M059J (cell line): ENCODE measurements around the gene HMX2. TPM values are rescaled to one million over a fixed set of nuclear protein-coding genes. Genes with fewer than 3 reads are reported as not detected.

Experiments
- DNase-seq: peaks from one replicate; pipeline ENCODE4 v3.0.0-alpha.2; 2012; ENCODE audit warnings: low read depth
- total RNA-seq: library from RNA; depleted of rRNA; stranded (reverse); fragments of >200 nt; shearing (Covaris generic); gene quantifications from 2 replicates; pipeline ENCODE4 v1.2.3, GENCODE V29; 2014; rRNA removed

Gene HMX2, protein sequence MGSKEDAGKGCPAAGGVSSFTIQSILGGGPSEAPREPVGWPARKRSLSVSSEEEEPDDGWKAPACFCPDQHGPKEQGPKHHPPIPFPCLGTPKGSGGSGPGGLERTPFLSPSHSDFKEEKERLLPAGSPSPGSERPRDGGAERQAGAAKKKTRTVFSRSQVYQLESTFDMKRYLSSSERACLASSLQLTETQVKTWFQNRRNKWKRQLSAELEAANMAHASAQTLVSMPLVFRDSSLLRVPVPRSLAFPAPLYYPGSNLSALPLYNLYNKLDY
- 0.07 and 0.96 TPM in 2 replicates for total RNA-seq

DNA sequence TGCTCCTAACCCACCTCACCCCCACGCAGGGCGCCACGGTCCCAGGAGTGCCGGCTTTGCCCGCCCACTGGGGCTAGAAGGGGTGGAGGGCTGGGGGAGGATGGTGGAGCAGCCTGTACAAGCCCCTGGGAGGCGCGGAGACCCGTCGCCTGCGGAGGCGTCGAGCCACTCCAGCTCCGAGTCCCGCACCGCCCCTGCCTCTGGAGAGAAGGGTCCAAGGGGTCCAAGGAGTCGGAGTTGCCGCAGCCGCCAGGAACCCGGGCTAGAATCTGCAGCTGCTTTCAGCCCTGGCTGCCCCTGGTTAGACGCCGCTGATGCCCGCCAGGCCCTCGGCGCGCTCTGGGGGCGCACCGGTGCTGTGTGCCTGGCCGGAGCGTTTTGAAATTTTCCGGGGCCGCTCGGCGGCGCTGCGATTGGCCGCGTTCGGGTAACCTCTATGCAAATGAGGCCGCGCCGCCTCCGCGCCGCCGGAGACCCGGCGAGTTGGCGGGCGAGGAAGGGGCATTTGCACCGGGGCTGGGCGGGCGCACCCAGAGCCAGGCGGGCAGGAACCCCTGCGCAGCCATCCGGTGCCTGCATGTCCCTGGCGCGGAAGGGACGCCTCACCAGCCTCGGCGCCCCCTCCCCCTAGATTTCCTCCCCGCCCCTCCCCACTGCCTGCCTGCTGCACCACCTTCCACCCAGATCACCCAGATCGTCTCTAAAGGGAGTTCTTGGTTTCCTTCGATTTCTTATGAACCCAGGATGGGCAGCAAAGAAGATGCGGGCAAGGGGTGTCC lies at the start of gene HMX2:
Gene HMX2, plus strand, starts transcription at position 502 of the 779 bp plus-strand sequence. Its CDS starts 243 bp downstream, at position 745.
- peak; percentile 24 for DNase-seq

DNA sequence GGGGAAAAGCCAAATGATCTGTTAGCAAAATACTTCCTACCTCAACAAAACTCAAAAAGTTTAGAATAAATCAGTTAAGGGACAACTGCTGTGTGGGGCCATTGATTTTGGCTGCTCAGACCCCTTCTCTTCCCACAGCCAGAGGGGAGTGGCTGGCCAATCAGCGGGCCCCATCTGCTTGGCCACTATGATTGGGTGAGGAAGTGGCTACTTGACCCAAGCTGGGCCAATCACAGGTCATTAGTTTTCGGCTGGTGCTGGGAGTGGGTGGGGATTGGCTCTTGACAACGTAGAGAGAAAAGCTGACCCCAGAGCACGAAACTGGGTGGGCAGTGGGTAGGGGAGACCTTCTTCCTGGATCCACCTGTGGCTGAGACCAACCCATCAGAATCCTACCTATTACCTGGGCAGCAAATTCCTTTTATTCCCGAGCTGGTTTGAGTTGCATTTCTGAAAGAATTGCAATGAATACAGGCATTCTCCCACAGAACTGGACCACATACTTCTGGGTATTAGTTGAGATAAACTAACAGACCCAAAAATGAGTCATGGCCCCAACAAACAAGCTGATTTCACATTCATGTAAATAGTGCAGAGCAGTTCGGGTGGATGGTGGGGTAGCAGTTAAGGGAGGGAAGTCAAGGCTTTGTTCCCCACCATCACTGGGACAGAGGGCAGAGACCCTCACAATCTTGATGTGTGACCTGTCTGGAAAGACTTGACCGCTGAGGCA lies 47.7 kb upstream of the HMX2 start:
- DNase-seq: peak; percentile 39

DNA sequence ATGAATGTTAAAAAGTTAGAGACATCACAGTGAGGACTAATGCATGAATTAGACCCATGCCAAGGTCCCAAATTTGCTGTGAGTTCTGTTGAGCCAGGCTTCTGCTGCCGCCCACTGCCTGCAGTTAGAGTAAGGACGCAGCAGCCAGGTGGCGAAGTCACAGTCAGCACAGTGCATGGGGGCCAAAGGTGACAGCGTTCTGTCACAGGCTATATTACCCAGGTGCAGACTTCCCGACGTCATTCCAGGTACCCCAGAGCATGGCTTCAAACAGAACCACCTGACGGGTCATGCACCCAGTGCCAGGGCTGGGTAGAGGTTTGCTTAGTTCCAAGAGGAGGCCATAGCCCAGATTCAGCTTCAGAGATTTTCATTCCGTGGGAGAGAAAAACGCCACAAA lies 46.1 kb upstream of the HMX2 start:
- peak; percentile 3 for DNase-seq

DNA sequence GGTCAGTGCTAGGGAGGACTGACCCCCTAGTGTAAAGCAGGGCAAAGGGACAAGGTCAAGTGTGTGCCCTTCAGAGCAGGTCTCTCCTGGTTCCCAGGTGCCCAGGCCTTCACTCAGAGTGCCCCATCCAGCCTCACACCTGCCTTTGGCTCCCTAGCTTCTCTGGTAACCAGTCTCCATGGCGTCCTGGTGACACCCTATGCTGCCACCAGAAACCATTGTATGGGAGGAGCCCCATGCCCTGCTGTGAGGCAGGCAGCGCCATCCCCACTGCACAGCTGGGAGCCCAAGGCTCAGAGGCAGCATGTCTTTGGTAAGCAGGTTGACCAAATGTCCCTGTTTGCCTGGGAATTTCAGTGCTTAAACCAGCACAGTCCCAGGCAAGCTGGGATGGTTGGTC lies 45.3 kb upstream of the HMX2 start:
- no peak for DNase-seq

DNA sequence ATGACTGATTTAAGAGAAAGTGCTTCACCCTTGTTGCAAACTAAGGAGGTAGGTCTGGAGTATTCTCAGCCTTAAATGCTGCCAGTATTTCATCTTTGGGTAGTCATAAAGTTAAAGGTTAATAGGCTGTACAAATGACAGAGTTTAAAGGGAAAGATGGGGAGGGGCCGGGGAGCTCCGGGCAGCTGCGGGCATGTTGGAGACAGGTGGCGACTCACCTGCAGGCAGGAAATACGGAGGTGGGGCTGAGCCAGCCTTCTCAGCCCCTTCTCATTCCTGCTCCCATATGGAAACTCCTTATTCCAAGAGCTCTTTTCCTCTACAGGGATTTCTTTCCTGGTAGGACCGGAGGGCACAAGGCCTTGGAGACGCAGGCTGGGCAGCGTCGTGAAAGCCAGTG lies 44.0 kb upstream of the HMX2 start:
- no peak for DNase-seq

DNA sequence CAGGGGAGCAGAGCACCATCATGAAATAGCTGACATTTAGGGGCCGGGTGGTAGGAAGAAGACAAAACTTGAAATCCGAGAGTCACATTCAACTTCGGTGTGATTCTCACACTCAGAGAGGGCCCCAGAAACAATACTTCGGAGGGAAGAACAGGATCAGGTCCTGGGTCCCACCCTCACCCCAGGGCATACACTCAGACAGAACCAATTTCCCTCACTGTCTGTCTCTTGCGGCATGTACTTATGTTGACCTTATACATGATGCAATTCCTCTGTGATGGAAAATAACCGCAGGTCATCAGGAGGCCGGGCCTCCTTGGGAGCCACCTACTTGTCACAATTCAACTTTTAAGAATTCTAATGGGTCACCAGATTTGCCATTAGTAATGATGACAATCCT lies 38.5 kb upstream of the HMX2 start:
- peak; percentile 46 for DNase-seq

DNA sequence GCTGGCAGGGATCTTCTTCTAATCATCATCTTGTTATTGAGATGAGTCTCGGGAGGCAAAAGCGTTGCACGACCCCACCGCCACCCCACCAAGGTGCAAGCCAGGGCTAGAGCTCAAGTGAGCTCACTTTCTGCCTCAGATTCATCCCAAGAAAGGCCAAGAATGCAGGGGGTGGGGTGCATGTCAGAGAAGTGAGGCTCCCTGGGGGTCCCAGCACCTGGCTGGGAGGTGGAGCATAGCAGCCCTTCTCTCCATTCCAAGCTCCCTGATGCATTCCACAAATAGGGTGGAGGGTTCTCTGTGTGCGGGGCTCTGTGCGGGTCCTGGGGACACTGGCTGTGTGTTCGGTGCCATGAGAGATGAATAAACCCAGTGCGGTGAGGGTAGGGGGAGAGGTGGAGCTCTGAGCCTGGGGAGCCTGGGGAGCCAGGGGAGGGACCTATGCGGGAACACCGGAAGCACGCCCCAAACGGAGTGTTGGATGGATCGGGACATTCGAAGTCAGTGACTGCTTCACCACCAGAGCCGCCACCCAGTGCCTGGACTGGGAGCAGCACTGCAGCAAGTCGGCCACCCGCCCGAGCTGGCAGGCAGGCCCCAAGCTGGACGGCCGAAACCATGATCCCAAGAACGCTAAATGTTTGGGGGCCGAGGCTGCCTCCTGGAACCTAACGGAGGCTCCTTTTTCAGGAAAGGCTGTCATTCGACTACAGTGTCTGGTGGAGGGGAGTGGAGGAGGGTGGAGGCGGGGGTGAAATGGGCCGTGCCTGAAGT lies 30.1 kb upstream of the HMX2 start:
- no peak for DNase-seq

DNA sequence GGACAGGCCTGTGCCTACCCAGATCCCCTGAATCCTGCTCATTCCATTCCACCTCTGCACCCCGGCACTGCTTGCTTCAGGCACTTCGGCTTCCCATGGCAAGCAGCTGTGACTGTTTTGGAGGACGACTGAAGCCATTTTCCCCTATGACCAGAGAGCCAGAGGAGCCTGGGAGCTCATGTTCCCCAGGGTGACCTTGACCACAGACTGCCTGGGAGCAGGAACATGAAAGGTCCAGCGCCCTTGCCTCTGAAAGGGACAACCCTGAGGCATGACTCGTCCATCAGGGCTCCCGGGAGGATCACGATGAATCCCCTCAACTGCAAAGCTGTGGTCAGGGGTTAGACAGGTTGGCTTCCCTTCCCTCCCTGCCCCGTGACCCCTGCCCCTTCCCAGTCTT lies 28.9 kb upstream of the HMX2 start:
- no peak for DNase-seq

DNA sequence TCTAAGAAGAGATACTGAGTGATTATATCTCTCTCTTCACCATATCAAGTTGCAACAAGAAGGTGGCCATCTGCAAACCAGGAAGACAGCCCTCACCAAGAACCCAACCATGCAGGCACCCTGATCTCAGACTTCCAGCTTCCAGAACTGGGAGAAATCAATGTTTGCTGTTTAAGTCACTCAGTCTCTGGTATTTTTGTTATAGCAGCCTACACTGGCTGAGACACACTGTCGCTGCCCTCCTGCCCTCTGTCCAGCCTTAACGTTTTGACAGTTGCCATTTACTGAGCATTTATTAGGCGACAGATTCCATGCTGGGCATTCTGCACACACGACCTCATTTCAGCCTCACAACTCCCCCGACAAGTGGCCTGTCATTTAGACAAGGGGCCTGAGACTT lies 21.7 kb upstream of the HMX2 start:
- no peak for DNase-seq

DNA sequence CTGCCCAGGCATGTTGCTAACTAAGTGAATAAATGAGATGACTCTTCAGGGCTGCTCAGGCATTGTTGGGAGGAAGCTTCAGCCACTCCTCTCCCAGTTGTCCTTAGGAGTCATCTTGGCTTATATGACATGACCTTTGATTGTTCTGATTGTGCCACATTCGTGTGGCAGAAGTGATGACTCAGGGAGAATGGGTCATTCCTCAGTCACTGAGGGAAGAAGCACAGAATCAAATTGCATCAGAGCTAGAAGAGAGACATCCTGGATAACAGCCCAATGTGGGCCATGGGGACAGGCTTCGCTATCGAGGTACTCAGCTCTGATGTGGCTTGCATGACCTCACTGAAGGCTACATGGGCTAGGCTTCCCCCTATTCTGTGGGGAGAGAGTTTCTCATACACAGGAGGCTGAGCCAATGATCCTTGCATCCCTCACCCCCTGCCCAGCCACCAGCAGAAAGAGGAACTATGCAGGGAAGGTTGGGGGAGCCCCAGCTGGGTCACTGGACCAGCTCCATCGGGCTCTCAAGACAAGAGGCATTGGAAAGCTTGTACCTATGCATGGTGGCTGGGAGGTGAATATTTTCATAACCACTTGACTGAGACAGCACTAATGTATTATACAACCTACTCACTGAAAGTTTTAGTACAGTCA lies 18.2 kb upstream of the HMX2 start:
- DNase-seq: peak; percentile 57

DNA sequence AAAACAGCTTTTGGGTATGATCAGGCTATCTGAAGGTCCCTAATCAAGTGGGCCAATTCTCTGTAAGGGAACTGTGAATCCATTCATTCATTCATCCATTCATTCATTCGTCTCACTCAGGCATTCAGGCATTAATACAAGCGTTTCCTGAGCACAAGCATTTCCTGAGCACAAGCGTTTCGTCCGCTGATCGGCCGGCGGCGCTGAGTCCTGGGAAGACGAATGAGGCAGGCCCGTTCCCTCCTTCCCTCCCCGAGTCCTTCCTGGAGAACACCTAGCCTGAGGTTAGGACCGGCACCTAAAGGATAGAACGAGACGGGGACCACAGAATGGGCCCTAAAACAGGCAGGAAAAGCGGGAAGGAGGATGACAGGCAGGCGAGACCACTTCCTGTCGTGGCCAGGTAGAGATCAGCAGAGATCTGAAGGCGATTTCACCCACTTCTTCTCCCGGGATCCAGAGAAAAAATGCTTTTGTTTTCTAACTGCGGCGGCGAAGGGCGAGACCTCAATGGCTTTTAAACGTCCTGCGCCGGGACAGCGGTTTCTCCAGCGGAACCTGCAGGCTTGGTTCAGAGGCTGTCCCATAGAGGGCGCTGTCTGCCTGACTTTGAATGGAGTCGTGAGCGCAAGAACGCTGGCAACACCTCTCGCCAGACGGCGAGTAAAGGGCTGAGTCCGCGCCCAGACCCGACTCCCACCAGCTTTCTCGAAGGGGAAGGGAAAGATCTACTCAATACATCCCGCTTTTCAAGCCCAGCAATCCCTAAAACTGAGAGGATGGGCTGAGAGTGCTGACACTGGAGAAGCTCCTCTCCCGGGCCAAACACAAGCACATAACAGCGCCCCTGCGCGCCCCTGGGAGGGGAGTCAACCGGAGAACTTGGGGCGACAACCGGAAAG lies 15.1 kb upstream of the HMX2 start:
- DNase-seq: peak; percentile 76

DNA sequence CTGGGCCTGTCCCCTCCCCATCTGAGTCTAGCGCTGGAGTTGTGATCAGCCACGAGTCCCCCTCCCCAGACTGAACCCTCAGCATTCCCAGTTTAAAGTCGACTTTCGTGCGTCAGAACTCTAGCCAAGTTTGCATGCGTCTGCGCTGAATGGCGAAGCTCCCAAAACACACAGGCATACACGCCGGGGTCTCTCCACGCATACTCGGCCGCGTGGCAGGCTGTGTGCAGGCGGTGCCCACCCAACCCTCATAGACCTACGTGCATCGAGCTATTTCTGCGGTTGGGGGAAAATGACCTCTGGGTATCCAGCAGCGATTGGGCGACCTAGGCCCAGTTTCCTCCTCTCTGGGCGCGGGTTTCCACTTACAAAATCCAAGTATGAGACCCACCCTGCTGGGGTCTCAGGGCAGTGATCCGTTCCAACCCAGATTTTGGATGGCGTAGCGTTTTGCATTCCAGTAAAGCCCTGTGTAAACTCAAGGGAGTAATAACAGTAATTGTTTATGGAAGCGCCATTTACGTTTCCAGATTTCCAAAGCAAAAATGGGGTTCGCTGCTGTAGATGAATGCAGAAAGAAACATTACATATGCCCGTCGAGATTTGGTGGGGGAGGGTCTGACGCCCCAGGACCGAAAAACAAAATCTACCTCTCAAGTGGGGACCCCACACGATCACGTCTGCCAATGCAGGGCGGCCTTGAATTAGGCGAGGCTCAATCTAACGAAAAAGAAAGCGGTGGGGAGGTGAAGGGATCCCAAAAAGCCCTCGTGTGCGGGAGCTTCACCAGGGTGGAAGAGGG lies 14.2 kb upstream of the HMX2 start:
- no peak for DNase-seq

DNA sequence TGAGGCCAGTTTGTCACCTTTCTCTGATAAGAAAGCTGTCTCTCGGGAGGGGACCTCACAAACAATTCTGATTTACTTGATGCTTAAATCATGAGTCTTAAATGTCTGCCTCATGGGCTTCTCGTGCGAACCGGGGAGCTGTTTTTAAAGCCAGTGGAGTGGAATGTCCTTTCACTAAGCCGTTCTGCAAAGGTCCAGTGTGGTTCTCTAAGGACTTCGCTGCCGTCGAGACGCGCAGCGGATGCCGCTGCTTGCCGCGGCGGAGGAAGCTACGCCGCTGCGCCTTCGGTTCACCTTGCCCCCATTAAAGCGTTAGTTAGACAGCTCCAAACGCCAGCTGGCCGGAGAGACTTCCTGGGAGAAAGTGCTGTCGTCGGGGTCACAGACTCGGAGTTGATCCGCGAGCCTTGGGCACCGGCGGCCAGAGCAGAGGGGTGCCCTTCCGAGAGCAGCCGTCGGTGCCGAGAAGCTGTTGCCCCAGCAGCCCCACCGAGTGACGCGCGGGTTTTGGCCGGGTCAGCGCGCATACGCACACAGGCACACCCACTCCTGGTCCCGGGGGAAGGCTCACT lies 13.5 kb upstream of the HMX2 start:
- DNase-seq: no peak

DNA sequence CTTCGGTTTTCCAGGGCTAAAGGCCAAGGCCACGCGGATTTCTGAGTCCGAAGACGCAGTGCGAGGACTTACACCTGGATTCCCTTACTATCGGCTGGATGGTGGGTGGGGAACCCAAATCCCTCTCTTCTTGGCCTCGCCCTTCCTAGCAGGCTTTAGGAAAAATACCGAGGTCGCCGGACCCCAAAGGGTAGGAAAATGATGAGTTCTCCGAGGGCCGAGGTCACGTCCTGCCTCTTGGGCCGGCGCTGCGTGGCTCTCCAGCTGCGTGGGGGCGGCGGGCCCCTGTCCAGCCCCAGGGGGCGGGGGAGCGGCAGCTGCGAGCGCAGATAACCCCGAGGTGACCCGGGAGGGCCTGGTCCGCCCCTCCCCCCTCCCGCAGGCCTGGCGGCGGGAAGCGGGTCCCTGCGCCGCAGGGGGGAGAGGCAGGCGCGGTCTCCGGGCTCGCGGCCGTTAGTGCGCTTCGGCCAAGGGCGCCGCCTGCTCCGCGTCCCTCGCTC lies 13.0 kb upstream of the HMX2 start:
- DNase-seq: no peak

DNA sequence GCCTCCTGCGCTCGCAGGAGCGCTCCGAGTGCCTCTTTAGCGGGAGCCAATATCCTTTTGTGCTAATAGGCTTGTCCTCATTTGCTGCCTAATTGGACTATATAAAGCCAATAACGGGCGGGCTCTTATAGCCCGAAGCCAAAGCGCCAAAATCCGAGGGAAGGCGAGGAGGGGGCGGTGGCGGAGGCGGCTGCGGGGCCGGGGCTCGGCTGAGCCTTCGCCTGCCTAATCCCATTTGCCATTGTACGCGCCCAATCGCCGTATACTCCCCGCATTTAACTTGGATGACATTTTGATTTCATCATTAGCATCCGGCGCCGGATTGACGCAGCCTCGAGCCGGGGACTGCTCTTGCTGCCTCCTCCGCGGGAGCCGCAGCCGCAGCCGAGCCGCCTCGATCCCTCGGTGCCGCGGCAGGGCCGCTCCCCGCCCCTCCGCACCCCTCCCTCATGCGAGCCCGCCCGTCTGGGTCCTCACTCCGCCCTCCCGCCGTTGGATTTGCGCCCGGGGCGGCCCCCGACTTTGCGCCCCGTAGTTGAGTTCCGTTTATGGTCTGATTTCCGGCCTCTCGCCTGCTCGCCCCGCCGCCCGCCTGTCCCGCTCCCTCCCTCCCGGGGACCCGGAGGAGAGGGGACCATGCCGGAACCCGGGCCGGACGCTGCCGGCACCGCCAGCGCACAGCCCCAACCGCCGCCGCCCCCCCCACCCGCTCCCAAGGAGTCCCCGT lies 12.4 kb upstream of the HMX2 start, which contains the start of gene HMX3:
Gene HMX3, plus strand, starts transcription at position 556 of the 727 bp plus-strand sequence. Its CDS starts 81 bp downstream, at position 637.
- DNase-seq: peak; percentile 25

DNA sequence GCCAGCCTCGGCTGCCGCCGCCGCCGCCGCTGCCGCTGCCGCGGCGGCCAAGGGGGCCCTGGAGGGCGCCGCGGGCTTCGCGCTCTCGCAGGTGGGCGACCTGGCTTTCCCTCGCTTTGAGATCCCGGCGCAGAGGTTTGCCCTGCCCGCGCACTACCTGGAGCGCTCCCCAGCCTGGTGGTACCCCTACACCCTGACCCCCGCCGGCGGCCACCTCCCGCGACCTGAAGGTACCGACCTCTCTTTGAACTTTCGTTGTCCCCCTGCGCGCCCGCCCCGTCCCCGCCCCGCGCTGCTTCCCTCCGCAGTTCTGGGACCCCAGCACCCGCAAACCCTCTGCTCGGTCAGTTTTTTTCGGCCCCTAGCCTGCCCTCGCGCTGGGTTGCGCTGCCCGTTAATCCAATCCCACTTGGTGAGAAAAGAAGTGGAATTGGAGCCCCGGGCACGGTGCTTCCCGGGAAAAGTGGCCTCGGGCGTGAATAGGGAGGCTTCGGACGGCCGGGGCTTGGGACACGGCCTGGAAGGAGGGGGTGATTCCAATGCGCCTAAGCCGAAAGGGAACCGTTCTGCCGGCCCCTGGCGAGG lies 11.6 kb upstream of the HMX2 start:
- DNase-seq: peak; percentile 12

DNA sequence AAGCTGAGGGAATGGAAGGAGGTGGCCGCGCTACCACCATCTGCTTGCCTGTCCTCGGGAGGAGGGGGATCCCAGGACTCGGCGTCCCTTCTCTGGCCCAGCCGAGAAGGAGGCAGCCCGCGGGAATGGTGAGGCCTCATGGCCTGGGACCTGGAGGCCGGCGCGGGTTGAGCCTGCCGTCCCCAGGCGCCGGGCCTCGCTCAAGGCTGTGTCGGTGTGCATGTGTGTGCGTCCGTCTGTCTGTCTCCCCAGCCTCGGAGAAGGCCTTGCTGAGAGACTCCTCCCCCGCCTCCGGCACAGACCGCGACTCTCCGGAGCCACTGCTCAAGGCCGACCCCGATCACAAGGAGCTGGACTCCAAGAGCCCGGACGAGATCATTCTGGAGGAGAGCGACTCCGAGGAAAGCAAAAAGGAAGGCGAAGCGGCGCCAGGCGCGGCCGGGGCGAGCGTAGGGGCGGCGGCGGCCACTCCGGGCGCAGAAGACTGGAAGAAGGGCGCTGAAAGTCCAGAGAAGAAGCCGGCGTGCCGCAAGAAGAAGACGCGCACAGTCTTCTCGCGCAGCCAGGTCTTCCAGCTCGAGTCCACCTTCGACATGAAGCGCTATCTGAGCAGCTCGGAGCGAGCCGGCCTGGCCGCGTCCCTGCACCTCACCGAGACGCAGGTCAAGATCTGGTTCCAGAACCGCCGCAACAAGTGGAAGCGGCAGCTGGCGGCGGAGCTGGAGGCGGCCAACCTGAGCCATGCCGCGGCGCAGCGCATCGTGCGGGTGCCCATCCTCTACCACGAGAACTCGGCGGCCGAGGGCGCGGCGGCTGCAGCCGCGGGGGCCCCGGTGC lies 10.9 kb upstream of the HMX2 start:
- peak; percentile 28 for DNase-seq
